PFSK-1 (cell line): ENCODE measurements around the gene FZR1.

Experiments used
- POLR2AphosphoS5 ChIP-seq: IDR thresholded peaks from 2 replicates; pipeline ENCODE4 v1.6.1; 2012; ENCODE audit warnings: low read depth, mild to moderate bottlenecking, control low read depth, low read length, moderate library complexity
- SIN3A ChIP-seq: IDR thresholded peaks from 2 replicates; pipeline ENCODE4 v1.6.1; 2012; ENCODE audit warnings: mild to moderate bottlenecking, low read length, moderate library complexity, borderline replicate concordance; ENCODE audit not compliant: insufficient read depth
- TAF1 ChIP-seq: IDR thresholded peaks from 2 replicates; pipeline ENCODE4 v1.6.1; 2012; ENCODE audit warnings: low read length, control low read depth, borderline replicate concordance; ENCODE audit not compliant: insufficient read depth
- TF ChIP-seq, protein P1 (sequence below), 2 experiments: IDR thresholded peaks; 2 replicates each; pipeline versions ENCODE4 v1.6.1 to v1.8.0; 2011 to 2012; ENCODE audit warnings: low read depth in 2 of 2, low read length in 2 of 2, control low read depth in 1 of 2, inconsistent platforms in 1 of 2, mild to moderate bottlenecking in 1 of 2, moderate library complexity in 1 of 2; ENCODE audit not compliant: insufficient read depth in 1 of 2

DNA sequence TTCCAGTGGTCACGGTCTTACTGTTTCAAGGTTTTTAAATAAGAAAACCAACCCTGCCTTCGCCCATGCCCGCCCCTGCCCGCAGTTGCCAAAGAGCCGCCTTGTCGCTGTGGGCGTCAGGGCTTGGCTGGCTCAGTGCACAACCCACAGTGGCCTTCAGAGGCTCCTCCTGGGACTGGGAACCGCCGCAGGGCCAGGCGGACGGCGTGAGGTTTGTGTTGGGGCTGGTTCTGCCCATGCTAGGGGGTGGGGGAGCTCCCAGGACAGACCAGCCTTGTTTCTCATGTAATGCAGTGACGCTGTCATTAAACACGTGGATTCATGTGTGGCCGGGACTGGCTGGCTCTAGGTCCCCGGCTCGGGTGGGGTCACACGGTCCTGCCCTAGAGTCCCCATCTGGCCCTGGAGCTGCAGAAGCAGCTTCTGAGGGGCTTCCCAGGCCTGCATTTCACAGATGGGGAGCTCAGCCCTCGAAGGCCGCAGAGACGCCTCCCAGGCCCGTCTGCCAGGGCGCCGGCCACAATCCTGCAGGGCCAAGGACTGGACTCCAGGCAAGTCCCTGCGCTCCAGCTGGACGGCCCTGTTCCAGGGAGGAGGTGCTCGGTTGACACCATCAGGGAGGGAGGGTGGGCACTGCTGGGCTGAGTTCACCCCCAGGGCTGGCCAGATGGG lies 30.5 kb downstream of the FZR1 start:
- TF ChIP-seq, protein P1, sequence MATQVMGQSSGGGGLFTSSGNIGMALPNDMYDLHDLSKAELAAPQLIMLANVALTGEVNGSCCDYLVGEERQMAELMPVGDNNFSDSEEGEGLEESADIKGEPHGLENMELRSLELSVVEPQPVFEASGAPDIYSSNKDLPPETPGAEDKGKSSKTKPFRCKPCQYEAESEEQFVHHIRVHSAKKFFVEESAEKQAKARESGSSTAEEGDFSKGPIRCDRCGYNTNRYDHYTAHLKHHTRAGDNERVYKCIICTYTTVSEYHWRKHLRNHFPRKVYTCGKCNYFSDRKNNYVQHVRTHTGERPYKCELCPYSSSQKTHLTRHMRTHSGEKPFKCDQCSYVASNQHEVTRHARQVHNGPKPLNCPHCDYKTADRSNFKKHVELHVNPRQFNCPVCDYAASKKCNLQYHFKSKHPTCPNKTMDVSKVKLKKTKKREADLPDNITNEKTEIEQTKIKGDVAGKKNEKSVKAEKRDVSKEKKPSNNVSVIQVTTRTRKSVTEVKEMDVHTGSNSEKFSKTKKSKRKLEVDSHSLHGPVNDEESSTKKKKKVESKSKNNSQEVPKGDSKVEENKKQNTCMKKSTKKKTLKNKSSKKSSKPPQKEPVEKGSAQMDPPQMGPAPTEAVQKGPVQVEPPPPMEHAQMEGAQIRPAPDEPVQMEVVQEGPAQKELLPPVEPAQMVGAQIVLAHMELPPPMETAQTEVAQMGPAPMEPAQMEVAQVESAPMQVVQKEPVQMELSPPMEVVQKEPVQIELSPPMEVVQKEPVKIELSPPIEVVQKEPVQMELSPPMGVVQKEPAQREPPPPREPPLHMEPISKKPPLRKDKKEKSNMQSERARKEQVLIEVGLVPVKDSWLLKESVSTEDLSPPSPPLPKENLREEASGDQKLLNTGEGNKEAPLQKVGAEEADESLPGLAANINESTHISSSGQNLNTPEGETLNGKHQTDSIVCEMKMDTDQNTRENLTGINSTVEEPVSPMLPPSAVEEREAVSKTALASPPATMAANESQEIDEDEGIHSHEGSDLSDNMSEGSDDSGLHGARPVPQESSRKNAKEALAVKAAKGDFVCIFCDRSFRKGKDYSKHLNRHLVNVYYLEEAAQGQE (IDR thresholded peaks at IDR 0.05; ENCODE audit: insufficient read depth in 1 of 2, low read depth in 2 of 2, low read length in 2 of 2), result no peak
- TF ChIP-seq TAF1 (no peak), SIN3A (no peak), POLR2AphosphoS5 (no peak; the same call in 1 of the 2 replicates)
